SH-SY5Y (cell line): ENCODE data around the gene SKOR2.

Source experiments
- GATA2 ChIP-seq: IDR thresholded peaks from 2 replicates; pipeline ENCODE4 v1.6.1; 2011; ENCODE audit warnings: mild to moderate bottlenecking, low read depth, low read length
- GATA3 ChIP-seq: IDR thresholded peaks from 2 replicates; pipeline ENCODE4 v1.6.1; 2011; ENCODE audit warnings: low read depth, mild to moderate bottlenecking, low read length, moderate library complexity

DNA sequence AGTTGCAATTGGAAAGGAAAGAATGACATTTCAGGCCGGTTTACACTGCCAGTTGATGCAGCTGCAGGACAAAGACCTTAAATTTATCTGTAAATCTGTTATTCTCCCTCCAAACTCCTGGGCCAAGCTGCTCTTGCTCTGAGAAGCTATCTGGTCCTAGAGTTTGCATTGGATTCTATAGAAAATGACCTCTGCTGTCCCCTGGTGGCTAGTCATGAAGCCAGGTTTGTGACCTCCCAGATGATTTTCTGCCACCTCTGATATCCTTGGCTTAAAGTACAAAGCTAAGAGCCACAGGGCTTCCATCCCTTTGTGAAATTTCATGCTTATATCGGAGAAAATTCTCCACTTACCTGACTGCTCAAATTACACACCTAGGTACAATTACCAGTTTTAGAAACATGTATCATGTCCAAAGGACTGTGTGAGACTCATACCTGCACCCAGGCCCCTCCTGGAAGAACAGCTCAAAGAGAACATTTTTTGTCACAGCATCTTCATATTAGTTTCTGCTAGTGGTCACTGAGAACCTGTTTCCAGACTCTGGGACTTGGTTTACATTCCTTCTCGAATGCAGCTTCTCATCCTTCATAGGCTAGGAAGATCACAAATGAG lies 46.4 kb downstream of the SKOR2 start:
- no peak; the same call in 1 of the 2 replicates for TF ChIP-seq GATA2
- TF ChIP-seq GATA3, result no peak
